Esophagus muscularis mucosa (tissue), 4 donors: ENCODE measurements around the gene MRNIP. TPM values are rescaled to one million over a fixed set of nuclear protein-coding genes. Genes with fewer than 3 reads are reported as not detected.

Source experiments
- DNase-seq: peaks from one replicate; pipeline ENCODE4 v3.0.0-alpha.2; 2017; ENCODE audit errors: extremely low spot score
- H3K27ac ChIP-seq, 4 donors: fragments of 200-600 bp; sonication (generic); replicated peaks in 1 of 4; 1 replicate in 3 of 4; 2 replicates in 1 of 4; pipeline ENCODE4 v1.5.1; 2016 to 2019; ENCODE audit warnings: mild to moderate bottlenecking in 1 of 4
- H3K27me3 ChIP-seq, 4 donors: fragments of 200-600 bp; sonication (generic); one replicate each; pipeline versions ENCODE4 v1.5.1 to v1.6.0; 2016 to 2019
- H3K36me3 ChIP-seq, 4 donors: fragments of 200-600 bp; sonication (generic); one replicate each; pipeline ENCODE4 v1.5.1; 2016 to 2019
- H3K4me1 ChIP-seq, 4 donors: fragments of 200-600 bp; sonication (generic); one replicate each; pipeline ENCODE4 v1.5.1; 2016 to 2019
- H3K4me3 ChIP-seq, 4 donors: fragments of 200-600 bp; sonication (generic); 1 replicate in 2 of 4; 2 replicates in 2 of 4; pipeline ENCODE4 v1.5.1; 2016 to 2019; ENCODE audit warnings: mild to moderate bottlenecking in 4 of 4, moderate library complexity in 1 of 4
- H3K9me3 ChIP-seq, 4 donors: fragments of 200-600 bp; sonication (generic); 1 replicate in 3 of 4; 2 replicates in 1 of 4; pipeline ENCODE4 v1.5.1; 2016 to 2019
- EP300 ChIP-seq: sonication (generic); formaldehyde crosslinking; IDR thresholded peaks from one replicate; pipeline ENCODE4 v1.6.1; 2017; ENCODE audit warnings: antibody characterized with exemption
- POLR2A ChIP-seq: fragments of 450-650 bp; IDR thresholded peaks from one replicate; pipeline ENCODE4 v1.6.1; 2017; ENCODE audit warnings: antibody characterized with exemption, moderate library complexity, mild to moderate bottlenecking, low read depth
- POLR2AphosphoS5 ChIP-seq, 2 donors: sonication (generic); formaldehyde crosslinking; IDR thresholded peaks; one replicate each; pipeline ENCODE4 v1.6.1; 2017; ENCODE audit warnings: antibody characterized with exemption in 2 of 2
- WGBS: methylation state at CpG from one replicate; pipeline ENCODE4 v1.1.5; 2018; 5-methylcytosine and 5-hydroxymethylcytosine counted together
- intact Hi-C: fragments of 100-400 bp; cut with DNase I; formaldehyde crosslinking; loops from one replicate; pipeline ENCODE4 v1.15.1; 2023
- total RNA-seq, 4 donors: library from RNA; depleted of rRNA; stranded (reverse); fragments of >200 nt; gene quantifications; one replicate each; pipeline versions ENCODE4 v1.1.0 to v1.2.1, GENCODE V29; 2016
- TF ChIP-seq, protein P1 (sequence below), 3 experiments: fragments of 200-600 bp in 2 of 3; fragments of 450-650 bp in 1 of 3; sonication (generic) in 2 of 3; IDR thresholded peaks; one replicate each; pipeline ENCODE4 v1.5.1; 2017 to 2019; ENCODE audit warnings: antibody characterized with exemption in 3 of 3, mild to moderate bottlenecking in 2 of 3, moderate library complexity in 1 of 3

Gene MRNIP
- total RNA-seq, 4 donors from 2014 or later: 21.2 to 34.2 (median 23.3) TPM

DNA sequence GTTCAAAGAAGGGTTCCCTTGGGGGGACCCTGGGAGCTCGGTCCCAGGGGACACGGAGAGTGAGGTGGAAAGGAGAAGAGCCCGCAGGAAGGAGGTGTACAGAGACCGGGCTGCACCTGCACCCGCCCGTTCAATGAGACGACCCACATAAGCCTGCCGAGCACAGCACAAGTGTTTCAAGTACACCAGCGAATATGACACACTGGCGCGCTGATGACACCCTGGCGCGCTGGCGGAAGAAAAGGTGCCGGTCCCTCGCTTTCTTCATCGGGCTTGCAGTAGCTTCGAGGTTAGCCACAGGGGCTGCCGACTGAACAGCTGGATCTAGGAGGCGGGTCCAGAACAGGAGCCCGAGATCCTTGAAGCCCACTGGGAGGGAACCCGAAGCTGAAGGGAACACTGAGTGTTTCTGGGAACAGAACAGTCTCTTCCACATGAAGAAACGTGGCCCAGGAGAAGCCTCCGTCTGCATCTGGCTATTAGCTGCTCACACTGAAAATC lies 47.7 kb upstream of the MRNIP start:
- intact Hi-C loops: loop anchor here (2.0 to 10.0 kb wide), 4 partner anchors 44 to 168 kb away; partner anchors contain the start of genes MGAT4B and RNF130
- peaks cover 9 to 38% (median 32%) of the 10 kb centered on the region in 4 donors for H3K36me3 ChIP-seq
- H3K4me3 ChIP-seq: peak overlapping the region; percentile 69 to 88 (median 72)
- WGBS: 87% methylated on average over 21 of the region's 24 CpGs
- peaks cover 18 to 27% (median 24%) of the 10 kb centered on the region in 4 donors for H3K4me1 ChIP-seq
- peak overlapping the region; percentile 75 to 84 (median 80) for H3K27ac ChIP-seq
- no peaks in the 10 kb centered on the region for H3K9me3 ChIP-seq
- DNase-seq: no peak
- H3K27me3 ChIP-seq: no peaks in the 10 kb centered on the region
- TF ChIP-seq EP300 (no peak), POLR2AphosphoS5 (IDR thresholded peaks at IDR 0.05) (no peak), POLR2A (no peak)
- TF ChIP-seq, protein P1, sequence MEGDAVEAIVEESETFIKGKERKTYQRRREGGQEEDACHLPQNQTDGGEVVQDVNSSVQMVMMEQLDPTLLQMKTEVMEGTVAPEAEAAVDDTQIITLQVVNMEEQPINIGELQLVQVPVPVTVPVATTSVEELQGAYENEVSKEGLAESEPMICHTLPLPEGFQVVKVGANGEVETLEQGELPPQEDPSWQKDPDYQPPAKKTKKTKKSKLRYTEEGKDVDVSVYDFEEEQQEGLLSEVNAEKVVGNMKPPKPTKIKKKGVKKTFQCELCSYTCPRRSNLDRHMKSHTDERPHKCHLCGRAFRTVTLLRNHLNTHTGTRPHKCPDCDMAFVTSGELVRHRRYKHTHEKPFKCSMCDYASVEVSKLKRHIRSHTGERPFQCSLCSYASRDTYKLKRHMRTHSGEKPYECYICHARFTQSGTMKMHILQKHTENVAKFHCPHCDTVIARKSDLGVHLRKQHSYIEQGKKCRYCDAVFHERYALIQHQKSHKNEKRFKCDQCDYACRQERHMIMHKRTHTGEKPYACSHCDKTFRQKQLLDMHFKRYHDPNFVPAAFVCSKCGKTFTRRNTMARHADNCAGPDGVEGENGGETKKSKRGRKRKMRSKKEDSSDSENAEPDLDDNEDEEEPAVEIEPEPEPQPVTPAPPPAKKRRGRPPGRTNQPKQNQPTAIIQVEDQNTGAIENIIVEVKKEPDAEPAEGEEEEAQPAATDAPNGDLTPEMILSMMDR (IDR thresholded peaks at IDR 0.05): no peak

DNA sequence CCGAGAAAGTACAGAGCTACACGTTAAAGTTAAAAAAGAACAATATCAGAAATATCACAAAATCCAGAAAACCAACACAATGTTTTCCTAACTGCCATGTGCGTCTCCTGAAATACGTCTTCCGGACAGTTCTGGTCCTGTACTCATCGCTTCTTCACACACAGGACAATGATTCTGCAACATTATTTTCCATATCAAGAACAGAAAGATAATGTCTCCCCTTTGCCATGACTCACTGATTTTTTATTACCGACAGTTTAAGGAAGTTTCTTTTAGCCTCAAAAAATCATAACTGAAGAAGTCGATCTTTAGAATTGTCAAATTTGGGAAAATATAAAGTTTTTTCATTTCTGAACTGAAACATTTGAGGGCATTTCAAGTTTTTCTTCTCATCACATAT lies 46.5 kb upstream of the MRNIP start:
- H3K4me3 ChIP-seq: no peak overlapping the region
- intact Hi-C loops: loop anchor here (5.0 to 10.0 kb wide), 3 partner anchors 43 to 170 kb away; partner anchors contain the start of gene RNF130
- 87% methylated on average over 8 of the region's 8 CpGs for WGBS
- H3K27ac ChIP-seq: no peak overlapping the region
- H3K36me3 ChIP-seq: peaks cover 9 to 49% (median 38%) of the 10 kb centered on the region in 4 donors
- H3K27me3 ChIP-seq: no peaks in the 10 kb centered on the region
- TF ChIP-seq EP300: no peak
- TF ChIP-seq POLR2AphosphoS5 (IDR thresholded peaks at IDR 0.05): no peak
- no peak for TF ChIP-seq POLR2A
- TF ChIP-seq, protein P1 (IDR thresholded peaks at IDR 0.05): no peak
- no peak for DNase-seq
- peaks cover 18 to 27% (median 24%) of the 10 kb centered on the region in 4 donors for H3K4me1 ChIP-seq
- H3K9me3 ChIP-seq: no peaks in the 10 kb centered on the region

DNA sequence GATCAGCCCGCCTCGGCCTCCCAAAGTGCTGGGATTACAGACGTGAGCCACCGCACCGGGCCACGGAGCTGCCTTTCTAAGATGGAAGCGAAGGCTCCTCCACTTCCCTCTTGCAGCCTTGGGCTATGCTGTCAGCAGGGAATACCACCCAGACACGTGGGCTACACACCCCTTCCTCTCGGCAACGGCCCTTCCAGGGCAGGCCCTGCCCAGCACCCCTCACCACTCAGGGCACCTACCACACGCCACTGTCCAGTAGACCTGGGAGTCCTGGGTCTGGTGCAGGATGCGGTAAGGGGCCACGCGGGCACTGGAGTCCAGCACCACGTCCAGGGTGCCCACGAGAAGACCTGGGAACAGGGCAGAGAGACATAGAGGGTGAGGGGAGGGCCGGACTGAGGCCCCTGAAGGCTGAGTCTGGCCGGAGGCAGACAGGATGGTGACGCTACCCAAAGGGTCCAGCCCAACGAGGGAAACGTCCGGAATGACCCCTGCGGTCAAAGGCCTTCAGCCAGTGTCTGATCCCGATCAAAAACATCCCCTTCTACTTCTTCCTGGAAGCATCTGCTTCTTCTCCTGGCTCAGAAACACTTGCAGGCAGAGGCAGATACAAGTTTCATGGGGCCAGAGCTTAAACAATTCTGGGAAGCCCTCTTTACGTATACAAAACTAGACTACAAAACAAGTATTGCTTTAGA lies 46.0 kb upstream of the MRNIP start:
- no peaks in the 10 kb centered on the region for H3K27me3 ChIP-seq
- peaks cover 18 to 27% (median 24%) of the 10 kb centered on the region in 4 donors for H3K4me1 ChIP-seq
- TF ChIP-seq POLR2A (no peak), POLR2AphosphoS5 (IDR thresholded peaks at IDR 0.05) (no peak), EP300 (no peak)
- TF ChIP-seq, protein P1 (IDR thresholded peaks at IDR 0.05): no peak
- H3K4me3 ChIP-seq: no peak overlapping the region
- peaks cover 9 to 54% (median 43%) of the 10 kb centered on the region in 4 donors for H3K36me3 ChIP-seq
- 89% methylated on average over 20 of the region's 25 CpGs for WGBS
- no peak overlapping the region for H3K27ac ChIP-seq
- intact Hi-C loops: loop anchor here (5.0 to 10.0 kb wide), 3 partner anchors 42 to 170 kb away; partner anchors contain the start of gene RNF130
- H3K9me3 ChIP-seq: no peaks in the 10 kb centered on the region
- no peak for DNase-seq

DNA sequence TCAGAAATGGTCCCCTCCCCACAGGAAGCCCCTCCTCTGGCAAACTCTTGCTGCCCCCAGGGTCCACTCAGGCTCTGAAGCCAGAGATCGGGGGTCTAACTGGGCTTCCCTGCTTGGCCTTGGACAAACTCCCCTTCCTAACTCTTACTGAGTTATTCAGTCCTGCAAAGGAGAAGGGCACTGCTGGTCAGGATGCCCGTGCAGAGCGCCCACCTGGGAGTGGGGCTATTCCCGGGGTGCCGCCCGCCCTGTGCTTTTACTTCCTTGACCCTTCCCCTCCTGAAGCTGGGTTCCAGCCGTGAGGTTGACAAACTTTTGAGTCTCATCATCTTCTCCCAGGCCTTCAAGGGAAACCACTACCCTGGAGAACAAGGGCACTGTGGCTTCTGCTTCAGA lies 44.1 kb upstream of the MRNIP start:
- TF ChIP-seq POLR2A: no peak
- TF ChIP-seq POLR2AphosphoS5 (IDR thresholded peaks at IDR 0.05): no peak
- no peak for TF ChIP-seq EP300
- TF ChIP-seq, protein P1 (IDR thresholded peaks at IDR 0.05): no peak
- Histone ChIP-seq H3K36me3 (peaks cover 24 to 73% (median 61%) of the 10 kb centered on the region in 4 donors), H3K4me3 (no peak overlapping the region), H3K4me1 (peaks cover 9 to 17% (median 15%) of the 10 kb centered on the region in 4 donors), H3K9me3 (no peaks in the 10 kb centered on the region), H3K27me3 (no peaks in the 10 kb centered on the region), H3K27ac (no peak overlapping the region)
- 88% methylated on average over 4 of the region's 7 CpGs for WGBS
- DNase-seq: no peak
- intact Hi-C loops: loop anchor here (10.0 kb wide), 2 partner anchors 138 to 172 kb away; partner anchors contain the start of gene RNF130
